Activated effector memory CD4-positive, alpha-beta T cell treated with Interleukin-2 at 50 U/mL for 16 hours (primary cell): Measurements from ENCODE around the gene GRAMD4.

ENCODE experiments used
- DNase-seq: peaks from one replicate; pipeline ENCODE4 v3.0.0-alpha.2; 2020

Gene GRAMD4

DNA sequence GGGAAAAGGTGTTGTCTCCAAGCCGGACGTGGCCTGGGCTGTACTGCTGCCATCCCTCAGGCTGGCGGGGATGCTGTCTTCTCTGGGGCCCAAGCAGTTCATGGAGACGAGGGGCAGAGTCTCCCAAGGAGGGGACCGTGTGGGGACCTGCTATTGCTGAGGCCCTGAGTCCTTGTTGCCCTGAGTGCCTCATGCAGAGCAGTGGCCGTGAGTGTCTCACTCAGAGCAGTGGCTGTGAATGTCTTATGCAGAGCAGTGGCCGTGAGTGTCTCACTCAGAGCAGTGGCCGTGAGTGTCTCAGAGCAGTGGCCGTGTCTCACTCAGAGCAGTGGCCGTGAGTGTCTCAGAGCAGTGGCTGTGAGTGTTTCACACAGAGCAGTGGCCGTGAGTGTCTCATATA is 54.7 kb downstream of the GRAMD4 start:
- DNase-seq, result no peak

GRCh38 chr22:46675479-46675878 is 55.3 kb downstream of the GRAMD4 start:
- DNase-seq, result no peak

GRCh38 chr22:46675938-46676337 is 55.8 kb downstream of the GRAMD4 start:
- DNase-seq, result no peak

GRCh38 chr22:46676479-46676878 is 56.3 kb downstream of the GRAMD4 start:
- no peak for DNase-seq

GRCh38 chr22:46676881-46677280 is 56.7 kb downstream of the GRAMD4 start:
- no peak for DNase-seq

GRCh38 chr22:46677323-46678002 is 57.3 kb downstream of the GRAMD4 start:
- no peak for DNase-seq

GRCh38 chr22:46678003-46678657 is 57.9 kb downstream of the GRAMD4 start:
- DNase-seq, result no peak

DNA sequence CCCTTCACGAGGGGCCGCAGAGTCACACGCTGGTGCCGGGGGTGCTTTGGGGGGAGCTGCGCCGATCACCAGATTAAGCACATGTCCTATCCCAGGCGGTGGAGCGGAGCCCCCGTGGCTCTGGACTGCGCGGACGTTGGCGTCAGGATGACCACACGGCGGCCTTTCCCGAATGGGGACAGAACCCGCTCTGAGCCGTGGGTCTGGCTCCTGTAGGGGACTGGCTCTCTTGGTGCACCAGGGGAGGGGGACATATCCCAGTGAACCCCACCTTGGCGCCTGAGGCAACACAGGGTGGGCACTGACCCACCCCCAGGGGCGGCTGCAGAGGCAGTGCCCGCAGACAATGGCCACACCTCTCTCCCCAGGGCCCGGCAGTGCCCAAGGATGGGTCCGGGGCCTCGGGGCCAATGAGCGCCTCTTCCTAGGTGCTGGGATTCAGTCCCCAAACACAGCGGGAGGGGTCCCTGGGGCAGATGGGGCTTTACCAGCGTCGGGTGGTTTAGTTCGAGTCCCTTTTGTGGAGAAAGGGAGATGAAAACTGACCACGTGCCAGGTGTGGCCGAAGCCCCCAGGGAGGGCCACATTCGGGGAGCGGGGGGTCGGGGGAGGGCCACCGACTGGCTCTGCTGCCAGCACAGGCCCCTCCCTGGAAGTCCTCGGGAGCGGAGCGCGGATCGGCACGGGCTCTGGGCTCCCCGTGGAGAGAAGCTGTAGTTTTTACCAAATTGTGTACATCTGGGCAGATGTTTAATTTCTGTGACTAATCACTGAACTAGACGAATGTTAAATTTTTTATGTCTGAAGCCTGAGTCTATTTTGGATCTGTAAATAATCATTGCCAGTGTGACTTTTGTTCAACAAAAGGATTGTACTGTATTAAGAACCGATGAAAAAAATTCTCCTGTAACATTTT is 58.9 kb downstream of the GRAMD4 start:
- no peak for DNase-seq

GRCh38 chr22:46679706-46680269 is 59.6 kb downstream of the GRAMD4 start:
- no peak for DNase-seq

- no peak for DNase-seq
Observed at GRCh38 chr22:46681010-46681409, 60.8 kb downstream of the GRAMD4 start.

GRCh38 chr22:46682011-46682731 is 62.0 kb downstream of the GRAMD4 start:
- no peak for DNase-seq

- DNase-seq, result no peak
Observed at GRCh38 chr22:46684706-46685105, 64.5 kb downstream of the GRAMD4 start.

DNA sequence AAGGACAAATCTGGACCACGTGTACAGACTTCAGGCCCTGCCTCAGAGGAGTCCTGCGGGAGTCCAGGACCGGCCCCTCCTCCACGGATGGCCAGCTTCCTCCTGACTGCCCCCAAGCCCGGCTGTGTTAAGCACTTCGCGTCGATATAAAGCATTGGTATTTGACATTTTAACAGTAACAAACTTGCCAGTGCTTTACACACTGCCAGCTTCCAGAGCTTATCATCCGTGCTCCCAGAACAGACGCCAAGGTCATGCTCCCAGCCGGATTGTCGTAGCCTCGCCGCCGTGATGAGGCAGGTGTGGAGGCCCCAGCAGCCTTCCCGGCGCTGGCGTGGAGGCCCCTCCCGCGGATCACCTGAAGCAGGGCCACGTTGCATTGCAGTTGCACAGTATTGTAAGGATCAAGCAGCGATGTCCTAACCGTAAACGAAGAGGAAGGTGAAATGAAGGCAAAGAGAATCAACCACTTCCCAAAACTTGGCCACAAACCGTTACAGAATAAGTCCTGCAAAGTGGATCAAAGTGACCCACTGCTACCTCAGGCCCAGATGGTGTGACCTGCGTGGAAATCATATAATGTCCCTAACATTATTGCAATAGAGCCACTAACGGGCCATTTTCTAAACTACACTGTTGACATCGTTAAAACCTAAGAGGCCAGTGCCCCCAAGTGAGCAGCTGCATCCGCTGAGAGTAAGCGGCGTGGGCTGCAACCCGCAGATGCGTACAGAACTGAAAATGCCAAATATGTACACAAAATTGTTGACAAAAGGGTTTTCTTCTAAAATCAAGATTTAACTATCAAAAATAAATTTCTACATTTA is 66.2 kb downstream of the GRAMD4 start:
- DNase-seq, result no peak

- DNase-seq, result no peak
Observed at GRCh38 chr22:46687048-46687444, 66.9 kb downstream of the GRAMD4 start.

GRCh38 chr22:46687460-46687859 is 67.3 kb downstream of the GRAMD4 start:
- no peak for DNase-seq

DNA sequence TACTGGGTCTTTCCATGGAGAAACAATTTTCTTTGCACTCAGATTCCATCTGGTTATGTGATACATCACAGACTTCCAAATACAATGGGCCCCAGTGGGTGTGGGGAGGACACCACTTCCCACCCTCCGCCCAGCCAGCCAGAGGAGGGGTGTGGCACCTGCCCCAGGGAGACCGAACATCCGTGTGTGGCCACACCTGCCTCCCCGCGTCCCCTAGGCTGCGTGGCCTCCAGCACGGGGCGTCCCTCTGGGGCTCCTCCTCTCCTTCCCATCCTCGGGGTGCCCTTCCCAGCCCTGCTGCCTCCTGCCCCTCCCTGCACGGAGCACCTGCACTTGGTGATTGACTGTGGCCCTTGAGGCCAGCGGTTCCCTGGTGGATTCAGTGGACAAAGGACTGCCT is 68.8 kb downstream of the GRAMD4 start:
- no peak for DNase-seq

DNA sequence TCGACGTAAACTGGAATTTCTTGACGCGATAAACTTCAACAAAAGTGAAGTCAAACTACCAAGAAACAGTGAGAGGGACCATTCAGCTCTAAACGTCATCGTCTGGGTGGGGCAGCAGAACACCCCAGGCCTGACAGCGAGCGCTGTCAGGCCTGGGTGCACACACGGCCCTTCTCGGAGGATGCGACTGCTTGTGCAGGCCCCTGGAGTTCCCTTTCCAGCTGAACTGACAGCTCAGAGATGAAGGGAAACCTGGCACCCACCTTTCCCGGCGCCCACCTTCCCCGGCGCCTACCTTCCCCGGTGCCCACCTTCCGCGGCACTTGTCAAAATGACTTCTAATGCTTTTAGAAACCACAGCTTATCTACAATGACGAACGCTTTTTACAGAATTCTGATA is 70.0 kb downstream of the GRAMD4 start:
- DNase-seq, result no peak

DNA sequence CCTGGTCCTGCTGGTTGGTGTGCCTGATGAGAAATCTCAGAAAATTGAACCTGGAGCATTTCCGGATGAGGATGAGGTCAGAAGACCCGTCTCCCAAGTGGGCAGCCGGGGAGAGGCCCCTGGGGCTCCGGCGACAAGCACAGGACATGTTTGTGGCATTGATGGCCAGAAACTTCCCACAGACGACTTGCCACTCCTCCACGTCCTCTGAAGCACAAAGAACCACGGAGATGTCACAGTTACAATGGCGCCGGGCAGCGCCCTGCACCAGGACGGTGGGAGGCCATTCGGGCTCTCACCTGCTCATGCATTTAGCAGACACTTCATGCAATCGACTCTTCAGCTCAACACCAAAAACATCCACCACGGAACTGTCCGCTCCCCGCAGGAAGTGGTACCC is 71.4 kb downstream of the GRAMD4 start:
- no peak for DNase-seq

DNA sequence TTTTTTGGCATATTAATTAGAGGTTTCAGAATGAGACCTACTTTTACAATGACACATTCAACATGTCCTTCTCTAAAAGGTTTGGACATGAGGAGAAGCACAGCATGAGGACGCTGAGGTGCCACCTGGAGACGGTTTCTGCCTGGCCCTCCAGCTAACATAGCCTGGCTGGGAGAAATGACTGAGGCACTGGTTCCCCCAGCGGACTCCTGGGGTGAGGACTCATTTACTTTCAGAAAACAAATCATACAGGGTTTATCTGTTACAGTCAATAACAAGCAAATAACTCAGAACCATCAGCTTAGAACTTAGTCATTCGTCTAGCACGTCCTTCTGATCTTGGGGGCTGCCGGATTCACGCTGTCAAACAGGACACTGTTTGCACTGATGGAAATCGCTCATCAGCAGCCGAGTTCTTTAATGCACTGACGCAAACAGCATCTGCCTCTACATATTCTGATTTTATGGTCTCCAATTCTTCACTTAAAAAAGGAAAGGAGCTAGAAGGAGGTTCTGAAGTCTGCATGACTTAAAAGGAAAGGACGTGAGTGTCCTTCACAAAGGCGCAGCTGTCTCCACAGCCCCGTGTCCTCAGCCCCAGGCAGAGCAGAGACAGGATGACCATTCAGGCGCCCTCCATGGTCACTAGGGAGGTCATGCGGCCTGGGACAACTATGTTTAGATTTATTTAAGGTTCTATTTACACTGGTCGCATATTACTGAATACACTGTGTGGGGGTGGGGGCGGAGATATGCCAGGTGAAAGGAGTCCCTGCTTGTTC is 73.6 kb downstream of the GRAMD4 start:
- no peak for DNase-seq

- no peak for DNase-seq
Observed at GRCh38 chr22:46694416-46695170, 74.4 kb downstream of the GRAMD4 start.
